ENCODE data around the gene CBX6. TPM values are rescaled to one million over a fixed set of nuclear protein-coding genes. Genes with fewer than 3 reads are reported as not detected.

The CBX6 gene
- total RNA-seq, 2 experiments from 2014 or later = 45.2 to 67.2 TPM

DNA sequence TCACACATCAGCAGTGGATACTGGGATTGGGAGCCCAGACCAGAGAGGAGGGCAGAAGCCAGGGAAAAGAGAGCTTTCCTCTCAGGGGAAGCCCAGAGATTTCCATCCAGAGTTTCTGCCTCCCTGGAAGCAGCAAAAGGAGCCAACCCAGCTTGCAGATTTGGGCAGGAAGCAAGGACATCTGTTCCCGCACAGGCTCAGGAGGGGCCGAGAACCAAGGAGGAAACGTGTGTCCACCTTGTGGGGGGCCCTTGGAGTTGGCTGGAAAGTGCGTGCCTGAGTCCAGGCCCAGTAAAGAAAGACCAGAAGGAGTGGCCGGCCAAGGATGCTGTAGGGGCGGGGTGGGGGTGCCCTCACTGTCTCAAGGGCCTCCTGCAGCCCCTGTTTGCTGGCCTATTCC lies 22.2 kb downstream of the CBX6 start:
- Histone ChIP-seq H3K9me2 (ENCODE audit: insufficient read depth, low read length) (no peaks in the 10 kb centered on the region), H3K9me3 (ENCODE audit: low read length) (no peaks in the 10 kb centered on the region), H2AFZ (ENCODE audit: low read length) (no peak overlapping the region), H4K20me1 (ENCODE audit: insufficient read depth, low read length) (no peaks in the 10 kb centered on the region), H3K4me1 (ENCODE audit: insufficient read depth, low read length, poor library complexity, severe bottlenecking) (no peaks in the 10 kb centered on the region), H3K4me2 (ENCODE audit: low read length) (no peak overlapping the region), H3K27ac (ENCODE audit: low read depth, low read length, poor library complexity, severe bottlenecking) (no peak overlapping the region), H3K4me3 (ENCODE audit: low read depth, low read length, poor library complexity, severe bottlenecking) (no peak overlapping the region), H3K79me2 (ENCODE audit: insufficient read depth, low read depth, low read length) (no peaks in the 10 kb centered on the region), H3K36me3 (ENCODE audit: insufficient read depth, low read length) (no peaks in the 10 kb centered on the region)
- ChIA-PET CTCF (ENCODE audit: unreplicated experiment) (no interaction called here), POLR2A (no interaction called here)
- no TSS peak for BruUV-seq (replicated peaks)
- TF ChIP-seq CTCF (conservative IDR thresholded peaks at IDR 0.05; ENCODE audit: low read length) (no peak), EZH2phosphoT487 (IDR thresholded peaks at IDR 0.05; ENCODE audit: borderline replicate concordance, low read depth, low read length) (no peak)
- intact Hi-C loops (cut with micrococcal nuclease; ENCODE audit: unreplicated experiment) = no loop called here
- no peak for DNase-seq (ENCODE audit: low spot score)

DNA sequence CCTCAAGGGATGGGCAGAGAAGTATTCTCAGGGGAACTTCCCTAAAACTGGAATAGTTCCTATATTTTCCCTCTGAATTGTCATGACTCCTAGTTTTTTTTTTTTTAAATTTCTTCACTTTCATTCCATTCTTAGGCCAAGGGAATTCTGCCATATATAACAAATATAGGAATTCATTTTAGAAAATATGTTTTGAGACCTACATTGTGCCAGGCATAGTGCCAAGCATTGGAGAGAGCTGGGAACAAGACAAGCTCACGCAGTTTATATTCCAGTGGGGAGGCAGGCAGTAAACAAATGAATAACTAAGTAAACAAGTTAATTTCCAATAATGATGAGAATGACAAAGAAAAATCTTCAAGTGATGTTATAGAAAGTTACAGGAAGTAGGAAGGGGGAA lies 25.6 kb downstream of the CBX6 start:
- no TSS peak for BruUV-seq (replicated peaks)
- no peaks in the 10 kb centered on the region for H3K79me2 ChIP-seq (ENCODE audit: insufficient read depth, low read depth, low read length)
- DNase-seq (ENCODE audit: low spot score) = no peak
- H3K27ac ChIP-seq (ENCODE audit: low read depth, low read length, poor library complexity, severe bottlenecking) = no peak overlapping the region
- ChIA-PET POLR2A (no interaction called here), CTCF (ENCODE audit: unreplicated experiment) (no interaction called here)
- H3K9me2 ChIP-seq (ENCODE audit: insufficient read depth, low read length) = no peaks in the 10 kb centered on the region
- no peaks in the 10 kb centered on the region for H4K20me1 ChIP-seq (ENCODE audit: insufficient read depth, low read length)
- H3K4me1 ChIP-seq (ENCODE audit: insufficient read depth, low read length, poor library complexity, severe bottlenecking) = no peaks in the 10 kb centered on the region
- H3K36me3 ChIP-seq (ENCODE audit: insufficient read depth, low read length) = no peaks in the 10 kb centered on the region
- no peaks in the 10 kb centered on the region for H3K9me3 ChIP-seq (ENCODE audit: low read length)
- no peak overlapping the region for H3K4me2 ChIP-seq (ENCODE audit: low read length)
- no peak overlapping the region for H3K4me3 ChIP-seq (ENCODE audit: low read depth, low read length, poor library complexity, severe bottlenecking)
- intact Hi-C loops (cut with micrococcal nuclease; ENCODE audit: unreplicated experiment) = no loop called here
- TF ChIP-seq CTCF (conservative IDR thresholded peaks at IDR 0.05; ENCODE audit: low read length) (no peak), EZH2phosphoT487 (IDR thresholded peaks at IDR 0.05; ENCODE audit: borderline replicate concordance, low read depth, low read length) (no peak)
- H2AFZ ChIP-seq (ENCODE audit: low read length) = no peak overlapping the region

GRCh38 chr22:38845004-38845740 lies 26.8 kb downstream of the CBX6 start:
- H3K4me2 ChIP-seq (ENCODE audit: low read length) = no peak overlapping the region
- H3K27ac ChIP-seq (ENCODE audit: low read depth, low read length, poor library complexity, severe bottlenecking) = no peak overlapping the region
- no peaks in the 10 kb centered on the region for H3K79me2 ChIP-seq (ENCODE audit: insufficient read depth, low read depth, low read length)
- no peak overlapping the region for H2AFZ ChIP-seq (ENCODE audit: low read length)
- H3K9me3 ChIP-seq (ENCODE audit: low read length) = no peaks in the 10 kb centered on the region
- no peak for TF ChIP-seq CTCF (conservative IDR thresholded peaks at IDR 0.05; ENCODE audit: low read length)
- no peak for TF ChIP-seq EZH2phosphoT487 (IDR thresholded peaks at IDR 0.05; ENCODE audit: borderline replicate concordance, low read depth, low read length)
- H3K36me3 ChIP-seq (ENCODE audit: insufficient read depth, low read length) = no peaks in the 10 kb centered on the region
- H3K4me1 ChIP-seq (ENCODE audit: insufficient read depth, low read length, poor library complexity, severe bottlenecking) = no peaks in the 10 kb centered on the region
- H3K9me2 ChIP-seq (ENCODE audit: insufficient read depth, low read length) = no peaks in the 10 kb centered on the region
- CTCF ChIA-PET (ENCODE audit: unreplicated experiment) = no interaction called here
- DNase-seq (ENCODE audit: low spot score) = no peak
- no peaks in the 10 kb centered on the region for H4K20me1 ChIP-seq (ENCODE audit: insufficient read depth, low read length)
- H3K4me3 ChIP-seq (ENCODE audit: low read depth, low read length, poor library complexity, severe bottlenecking) = no peak overlapping the region
- BruUV-seq (replicated peaks) = no TSS peak
- POLR2A ChIA-PET = no interaction called here
- intact Hi-C loops (cut with micrococcal nuclease; ENCODE audit: unreplicated experiment) = no loop called here

Data from OCI-LY7 (cell line).